DOHH2 (cell line): ENCODE measurements around the gene KCNMA1.
"Not testable (repeated sequence)": the region's sequence is repeated elsewhere in the genome, so short reads cannot be mapped to it uniquely, and the experiment has no call there.

ENCODE experiments used
- CTCF ChIP-seq: fragments of 200-600 bp; sonication (generic); IDR thresholded peaks from one replicate; pipeline ENCODE4 v1.5.1; 2014; ENCODE audit warnings: antibody characterized with exemption, mild to moderate bottlenecking, low read depth, low read length; ENCODE audit not compliant: poor library complexity, severe bottlenecking
- EZH2phosphoT487 ChIP-seq: fragments of 200-600 bp; sonication (generic); IDR thresholded peaks from 2 replicates; pipeline ENCODE4 v1.6.1; 2017; ENCODE audit warnings: borderline replicate concordance, mild to moderate bottlenecking, antibody characterized with exemption, low read length, moderate library complexity, mixed read lengths

- not testable (repeated sequence) for TF ChIP-seq CTCF, EZH2phosphoT487
Observed at GRCh38 chr10:77683088-77683432, 45.5 kb upstream of the KCNMA1 start.
